Activated CD8-positive, alpha-beta memory T cell treated with anti-CD3 and anti-CD28 coated beads for 1 hour (primary cell): ENCODE data around the gene SPATA45.
A peak's percentile ranks its signal among the peaks of the same experiment; 100 is the strongest.
"Not testable (repeated sequence)": the region's sequence is repeated elsewhere in the genome, so short reads cannot be mapped to it uniquely, and the experiment has no call there.

Experiments used
- DNase-seq, 2 donors: peaks; one replicate each; pipeline ENCODE4 v3.0.0-alpha.2; 2020; ENCODE audit warnings: low read depth in 1 of 2; ENCODE audit errors: extremely low read depth in 1 of 2

The SPATA45 gene

DNA sequence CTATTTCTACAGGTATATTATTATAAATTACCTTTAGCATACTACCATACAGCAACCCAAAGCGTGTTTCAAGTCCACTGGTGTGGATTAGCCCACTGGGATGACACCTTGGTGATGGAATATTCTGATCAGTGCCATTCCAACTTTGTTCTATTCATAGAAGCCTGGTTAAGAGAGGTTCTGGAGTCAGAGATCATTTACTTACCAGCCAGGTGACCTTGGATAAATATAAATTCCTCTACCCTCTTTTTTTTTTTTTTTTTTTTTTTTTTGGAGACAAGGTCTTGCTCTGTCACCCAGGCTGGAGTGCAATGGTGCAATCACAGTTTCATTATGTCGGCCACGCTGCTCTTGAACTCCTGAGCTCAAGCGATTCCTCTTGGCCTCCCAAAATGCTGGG is at the start of gene SPATA45:
TSS of gene SPATA45 (minus strand) at position 101 of the 400 bp plus-strand sequence. CDS start 11,500 bp downstream, outside the sequence.
- no peak for DNase-seq

DNA sequence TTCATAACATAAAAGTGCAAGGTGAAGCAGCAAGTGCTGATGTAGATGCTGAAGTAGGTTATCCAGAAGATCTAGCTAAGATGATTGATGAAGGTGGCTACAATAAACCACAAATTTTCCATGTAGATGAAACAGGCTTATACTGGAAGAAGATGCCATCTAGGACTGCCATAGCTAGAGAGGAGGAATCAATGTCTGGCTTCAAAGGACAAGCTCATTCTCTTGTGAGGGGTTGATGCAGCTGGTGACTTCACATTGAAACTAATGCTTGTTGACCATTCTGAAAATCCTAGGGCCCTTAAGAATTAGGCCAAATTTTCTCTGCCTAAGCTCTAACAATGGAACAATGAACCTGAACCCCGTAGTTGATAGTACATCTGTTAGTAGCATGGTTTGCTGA is 44.7 kb upstream of the SPATA45 start:
- no peak for DNase-seq

DNA sequence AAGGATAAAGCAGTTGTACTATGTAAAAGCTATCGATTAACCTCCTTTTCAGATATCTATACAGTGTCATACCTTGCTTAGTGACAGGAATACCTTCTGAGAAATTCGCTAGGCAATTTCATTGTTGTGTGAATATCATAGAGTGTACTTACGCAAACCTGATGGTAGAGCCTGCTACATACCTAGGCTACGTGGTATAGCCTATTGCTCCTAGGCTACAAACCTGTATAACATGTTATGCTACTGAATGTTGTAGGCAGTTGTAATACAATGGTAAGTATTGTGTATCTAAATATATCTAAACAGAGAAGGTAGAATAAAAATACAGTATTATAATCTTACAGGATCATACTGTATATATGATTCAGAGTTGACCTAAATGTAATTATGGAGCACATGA is 37.1 kb upstream of the SPATA45 start:
- no peak for DNase-seq

DNA sequence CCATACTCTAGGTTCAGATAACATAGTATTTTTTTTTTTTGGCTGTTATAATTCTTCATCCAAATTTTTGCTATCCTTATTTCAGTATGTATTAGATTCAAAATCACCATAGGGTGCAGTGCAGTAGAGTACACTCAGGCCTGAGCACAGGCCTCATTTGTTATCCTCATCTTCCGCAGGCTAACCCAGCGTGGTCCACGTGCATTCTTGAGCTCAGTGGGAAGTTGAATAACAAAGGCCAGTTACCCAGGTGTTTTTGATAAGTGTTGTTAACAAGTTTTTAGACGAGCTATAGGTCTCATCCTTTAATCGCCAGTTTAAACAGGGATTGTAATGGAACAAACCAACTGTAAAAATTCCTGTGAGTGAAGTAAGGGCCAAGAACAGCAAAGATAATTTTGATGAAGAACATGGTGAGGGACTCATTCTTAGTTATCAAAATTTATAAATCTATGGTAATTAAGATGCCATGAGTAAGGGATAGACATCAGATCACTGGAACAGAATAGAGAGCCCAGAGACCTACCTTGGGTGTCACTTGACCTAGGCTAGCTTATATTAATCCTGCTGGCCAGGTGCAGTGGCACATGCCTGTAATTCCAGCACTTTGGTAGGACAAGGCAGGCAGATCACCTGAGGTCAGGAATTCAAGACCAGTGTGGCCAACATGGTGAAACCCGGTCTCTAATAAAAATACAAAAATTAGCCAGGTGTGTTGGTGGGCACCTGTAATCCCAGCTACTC is 32.7 kb upstream of the SPATA45 start:
- DNase-seq: no peak

DNA sequence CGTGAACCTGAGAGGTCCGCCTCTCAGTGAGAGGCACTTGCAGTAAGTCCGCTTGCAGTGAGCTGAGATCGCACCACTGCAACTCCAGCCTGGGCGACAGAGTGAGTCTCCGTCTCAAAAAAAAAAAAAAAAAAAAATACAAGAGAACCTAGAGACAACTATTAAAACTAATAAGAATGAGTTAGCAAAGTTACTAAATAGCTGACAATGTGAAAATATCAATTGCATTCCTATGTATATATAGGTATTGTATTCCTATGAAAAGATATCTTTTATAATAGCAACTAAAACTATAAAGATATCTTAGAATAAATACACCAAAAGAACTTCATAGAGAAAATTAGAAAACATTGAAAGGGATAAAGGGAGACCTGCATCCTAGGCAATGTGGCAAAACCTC is 31.0 kb upstream of the SPATA45 start:
- no peak for DNase-seq

DNA sequence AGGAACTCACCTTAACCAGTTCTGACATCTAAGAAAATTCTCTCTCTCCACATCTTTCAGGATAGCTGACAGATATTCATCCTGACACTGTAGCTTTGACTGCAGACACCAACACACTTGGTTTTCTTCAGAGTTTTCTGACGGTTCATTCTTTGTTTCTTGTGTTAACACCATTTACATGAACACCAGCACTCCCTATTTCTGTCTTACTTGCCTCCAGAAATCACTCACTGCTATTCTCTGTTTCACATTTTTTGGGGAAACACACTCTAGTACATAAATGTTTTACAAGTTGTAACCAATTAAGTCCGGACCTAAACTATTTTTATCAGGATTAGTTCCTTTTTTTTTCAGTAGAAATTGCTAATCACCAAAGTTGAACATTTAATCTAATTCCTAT is 26.1 kb upstream of the SPATA45 start:
- no peak for DNase-seq

DNA sequence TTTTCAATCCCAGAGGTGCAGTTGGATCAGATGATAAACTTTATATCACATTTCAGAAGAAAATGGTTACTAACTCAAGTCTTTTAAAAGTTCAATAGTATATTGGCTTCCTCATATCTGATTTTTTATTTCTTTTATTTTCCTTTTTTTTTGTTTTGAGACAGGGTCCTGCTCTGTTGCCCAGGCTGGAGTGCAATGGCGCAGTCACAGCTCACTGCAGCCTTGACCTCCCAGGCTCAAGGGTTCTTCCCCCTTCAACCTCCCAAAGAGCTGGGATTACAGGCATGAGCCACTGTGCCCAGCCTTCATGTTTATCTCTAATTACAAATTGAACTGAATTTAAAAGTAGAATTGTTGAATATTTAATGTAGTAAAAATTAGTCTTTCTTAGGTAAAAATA is 24.5 kb upstream of the SPATA45 start:
- no peak for DNase-seq

DNA sequence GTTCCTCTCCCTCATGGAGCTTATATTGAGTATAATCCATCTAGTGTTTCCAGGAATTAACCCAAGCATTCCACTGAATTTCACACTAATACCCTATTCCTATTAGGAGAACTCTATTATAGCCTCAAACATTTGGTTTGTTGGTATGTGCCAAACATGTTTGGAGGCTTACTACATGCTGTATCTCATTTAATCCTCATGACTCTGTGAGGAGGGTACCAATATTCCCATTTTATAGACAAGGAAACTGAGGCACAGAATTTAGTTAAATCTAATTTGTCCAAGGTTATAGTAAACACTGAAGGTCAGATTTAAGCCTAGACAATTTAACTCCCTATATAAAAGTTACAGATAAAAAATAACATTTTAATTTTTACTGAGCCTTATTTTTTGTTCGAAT is 19.7 kb upstream of the SPATA45 start:
- no peak for DNase-seq

DNA sequence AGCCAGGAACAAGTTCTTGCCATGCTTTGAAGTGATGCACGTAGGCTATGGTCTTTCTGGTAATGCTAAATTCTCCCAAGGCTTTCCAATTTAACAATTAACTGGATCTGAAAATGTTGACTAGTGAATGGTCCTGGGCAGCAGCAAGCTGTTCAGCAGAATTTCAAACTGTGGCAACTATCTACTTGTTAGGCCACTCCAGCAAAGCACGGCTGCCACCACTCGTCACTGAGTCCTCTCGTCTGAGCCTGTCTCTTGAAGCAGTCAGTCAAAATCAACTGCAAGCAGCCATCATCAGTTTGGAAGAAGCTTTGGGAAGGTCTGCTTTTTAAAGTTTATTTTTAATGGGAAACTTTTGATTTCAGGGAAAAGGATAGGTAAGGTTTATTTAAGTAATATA is 16.8 kb upstream of the SPATA45 start:
- DNase-seq: no peak

DNA sequence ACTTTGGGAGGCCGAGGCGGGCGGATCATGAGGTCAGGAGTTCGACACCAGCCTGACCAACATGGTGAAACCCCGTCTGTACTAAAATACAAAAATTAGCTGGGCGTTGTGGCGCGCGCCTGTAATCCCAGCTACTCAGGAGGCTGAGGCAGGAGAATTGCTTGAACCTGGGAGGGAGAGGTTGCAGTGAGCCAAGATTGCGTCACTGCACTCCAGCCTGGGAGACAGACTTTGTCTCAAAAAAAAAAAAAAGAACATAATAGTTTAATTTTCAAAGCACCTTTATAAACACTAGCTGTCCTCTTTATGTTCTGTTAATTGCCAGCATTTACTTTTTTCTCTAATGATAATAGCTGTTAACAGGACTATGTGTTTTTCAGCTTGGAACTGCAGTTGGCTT is 15.9 kb upstream of the SPATA45 start:
- DNase-seq: not testable (repeated sequence)

DNA sequence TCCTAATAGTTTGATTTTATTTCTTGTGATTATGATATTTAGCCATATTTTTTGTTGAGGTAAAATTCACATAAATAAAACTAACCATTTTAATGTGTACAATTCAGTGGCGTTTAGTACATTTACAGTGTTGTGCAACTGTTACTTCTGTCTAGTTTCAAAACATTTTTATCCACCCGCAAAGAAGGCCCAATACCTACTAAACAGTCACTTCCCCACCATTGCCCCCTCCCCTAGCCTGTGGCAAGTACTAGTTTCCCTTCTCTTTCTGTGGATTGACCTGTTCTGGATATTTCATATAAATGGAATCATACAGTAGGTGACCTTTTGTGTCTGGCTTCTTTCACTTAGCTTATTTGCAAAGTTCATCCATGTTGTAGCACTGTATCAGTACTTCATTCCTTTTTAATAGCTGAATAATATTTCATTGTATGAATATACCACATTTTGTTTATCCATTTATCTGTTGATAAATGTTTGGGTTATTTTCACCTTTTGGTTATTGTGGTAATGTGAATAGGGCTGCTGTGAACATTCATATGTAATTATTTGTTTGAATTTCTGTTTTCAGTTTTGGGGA is 14.8 kb upstream of the SPATA45 start:
- no peak for DNase-seq

DNA sequence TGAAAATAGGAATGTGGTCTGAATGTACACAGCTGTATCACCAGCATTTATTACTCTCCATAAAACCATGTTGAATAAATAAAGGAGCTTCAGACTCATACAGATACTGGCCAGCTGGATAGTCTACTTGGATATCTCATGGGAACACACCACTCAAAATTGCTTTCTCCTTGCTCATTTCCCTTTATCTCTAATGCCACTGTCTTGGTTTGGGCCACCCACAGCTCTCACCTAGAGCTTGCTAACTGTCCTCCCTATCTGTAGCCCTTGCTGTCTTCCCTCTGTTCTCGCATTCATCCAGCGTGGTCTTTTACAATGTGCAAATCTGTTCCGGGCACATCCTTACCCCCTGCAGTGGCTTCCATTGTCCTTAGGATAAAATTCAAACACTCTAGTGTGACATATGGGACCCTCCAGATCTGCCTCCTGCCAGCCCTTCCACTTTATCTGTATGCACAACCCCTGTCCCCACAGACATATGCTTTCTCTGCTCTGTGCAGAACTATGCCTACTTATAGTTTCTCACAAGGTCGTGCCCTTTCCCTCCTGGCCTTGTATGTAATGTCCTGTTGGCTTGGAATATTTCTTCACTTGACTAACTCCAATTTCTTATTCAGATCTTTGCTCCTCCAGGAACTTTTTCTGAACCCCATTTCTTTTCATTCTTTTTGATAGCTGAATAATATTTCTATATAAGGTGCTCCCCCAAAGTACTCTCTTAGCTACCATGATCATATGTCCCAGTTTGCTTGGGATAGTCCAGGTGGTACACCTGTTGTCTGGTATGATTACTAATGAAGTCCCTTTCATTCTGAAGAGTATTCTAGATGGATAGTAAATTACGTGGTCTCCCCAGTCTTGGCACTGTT is 13.5 kb upstream of the SPATA45 start:
- DNase-seq: no peak

DNA sequence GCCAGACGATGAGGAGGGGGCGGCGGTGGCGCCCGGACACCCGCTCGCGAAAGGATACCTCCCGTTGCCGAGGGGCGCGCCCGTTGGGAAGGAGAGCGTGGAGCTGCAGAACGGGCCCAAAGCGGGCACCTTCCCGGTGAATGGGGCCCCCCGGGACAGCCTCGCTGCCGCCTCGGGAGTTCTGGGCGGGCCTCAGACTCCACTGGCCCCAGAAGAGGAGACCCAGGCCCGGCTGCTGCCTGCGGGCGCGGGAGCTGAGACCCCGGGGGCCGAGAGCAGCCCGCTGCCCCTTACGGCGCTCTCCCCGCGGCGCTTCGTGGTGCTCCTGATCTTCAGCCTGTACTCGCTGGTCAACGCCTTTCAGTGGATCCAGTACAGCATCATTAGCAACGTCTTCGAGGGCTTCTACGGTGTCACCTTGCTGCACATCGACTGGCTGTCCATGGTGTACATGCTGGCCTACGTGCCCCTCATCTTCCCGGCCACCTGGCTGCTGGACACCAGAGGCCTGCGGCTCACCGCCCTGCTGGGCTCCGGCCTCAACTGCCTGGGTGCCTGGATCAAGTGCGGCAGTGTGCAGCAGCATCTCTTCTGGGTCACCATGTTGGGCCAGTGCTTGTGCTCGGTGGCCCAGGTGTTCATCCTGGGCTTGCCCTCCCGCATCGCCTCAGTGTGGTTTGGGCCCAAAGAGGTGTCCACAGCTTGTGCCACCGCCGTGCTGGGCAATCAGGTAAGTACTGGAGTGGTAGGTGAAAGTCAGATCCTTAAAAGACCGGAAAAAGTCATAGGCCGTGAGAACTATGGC is 11.2 kb upstream of the SPATA45 start:
- no peak for DNase-seq

DNA sequence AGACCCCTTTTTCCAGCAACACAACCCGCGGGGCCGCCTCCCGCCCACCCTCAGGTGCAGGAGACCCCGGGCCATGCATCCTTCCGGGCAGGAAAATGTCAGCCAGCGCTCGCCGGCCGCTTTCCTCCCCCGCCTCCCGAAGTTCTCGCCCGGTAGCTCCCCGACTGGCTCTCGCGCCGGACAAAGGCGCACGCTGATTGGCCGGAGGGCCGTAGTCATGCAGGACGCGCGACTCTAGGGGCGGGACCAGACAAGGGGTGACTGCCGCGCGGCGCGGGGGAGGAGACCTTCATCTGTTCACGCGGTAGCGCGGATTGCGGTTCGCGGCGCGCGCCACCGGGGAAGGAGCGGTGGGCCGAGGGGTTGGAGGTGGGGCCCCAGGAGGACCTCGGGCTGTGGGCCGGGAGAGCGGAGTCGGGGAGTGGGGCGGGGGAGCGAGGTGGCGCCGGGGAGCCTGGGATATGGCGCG is 10.6 kb upstream of the SPATA45 start, which contains the start of gene FLVCR1:
TSS of gene FLVCR1 (plus strand) at position 284 of the 469 bp plus-strand sequence. CDS start at position 462, 178 bp downstream.
- DNase-seq: peak; percentile 76

DNA sequence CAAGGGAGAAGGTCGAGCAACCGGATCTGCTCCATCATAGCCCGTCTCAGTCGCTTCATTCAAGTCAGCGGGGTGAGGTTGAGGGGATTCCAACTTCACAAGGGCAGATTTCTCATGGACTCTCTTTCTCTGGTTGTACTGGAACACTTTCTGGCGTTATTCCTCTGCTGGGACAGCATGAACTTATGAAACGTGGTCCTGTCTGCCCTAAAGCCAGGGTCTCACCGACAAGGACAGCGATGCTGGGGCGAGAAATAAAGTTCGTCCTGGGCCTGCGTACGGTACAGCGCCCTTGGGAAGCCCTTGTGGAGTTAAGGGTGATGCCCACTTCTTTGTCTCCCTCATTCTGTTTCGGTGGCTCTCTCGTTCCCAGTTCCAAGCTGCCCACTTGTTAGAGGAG is 9.3 kb upstream of the SPATA45 start:
- no peak for DNase-seq

DNA sequence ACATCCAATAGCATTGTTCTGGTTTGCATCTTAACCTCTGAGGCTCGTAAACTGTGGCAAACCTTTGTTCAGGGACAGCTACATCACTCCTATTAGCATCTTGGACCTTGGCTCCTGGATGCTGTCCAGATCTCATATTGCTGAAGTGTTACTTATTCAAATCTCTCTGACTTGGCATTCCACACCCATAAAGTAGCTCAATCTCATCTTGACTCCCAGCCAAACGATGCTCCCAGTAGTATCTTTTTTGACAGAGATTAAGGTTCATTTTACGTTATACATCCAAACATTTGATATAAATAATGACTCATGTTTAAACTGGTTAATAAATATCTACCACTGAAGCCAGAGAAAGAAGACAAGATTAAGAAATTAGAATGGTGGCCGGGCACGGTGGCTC is 6.2 kb upstream of the SPATA45 start:
- no peak for DNase-seq

DNA sequence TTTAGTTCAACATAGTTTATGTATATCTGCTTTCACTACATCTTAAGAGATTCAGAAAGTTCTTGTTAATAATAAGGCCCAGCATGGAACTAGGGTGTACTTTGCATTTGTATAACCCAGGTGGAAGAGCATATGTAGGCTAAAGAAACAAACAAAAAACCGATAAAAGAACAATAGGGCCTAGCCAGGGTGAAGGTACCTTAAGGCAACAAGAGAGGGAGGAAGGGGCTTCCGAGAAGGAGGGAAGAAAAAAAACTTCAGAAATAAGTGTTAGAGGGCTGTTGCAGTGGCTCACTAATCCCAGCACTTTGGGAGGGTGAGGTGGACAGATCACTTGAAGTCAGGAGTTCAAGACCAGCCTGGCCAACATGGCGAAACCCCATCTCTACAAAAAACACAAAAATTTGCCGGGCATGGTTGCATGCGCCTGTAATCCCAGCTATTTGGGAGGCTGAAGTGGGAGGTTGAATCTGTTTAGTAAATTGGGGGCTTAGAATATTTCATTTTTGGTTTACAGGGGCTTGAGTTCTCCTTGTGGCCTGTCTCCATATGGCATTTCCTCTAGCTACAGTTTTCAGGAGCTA is 4.7 kb upstream of the SPATA45 start:
- DNase-seq: no peak

DNA sequence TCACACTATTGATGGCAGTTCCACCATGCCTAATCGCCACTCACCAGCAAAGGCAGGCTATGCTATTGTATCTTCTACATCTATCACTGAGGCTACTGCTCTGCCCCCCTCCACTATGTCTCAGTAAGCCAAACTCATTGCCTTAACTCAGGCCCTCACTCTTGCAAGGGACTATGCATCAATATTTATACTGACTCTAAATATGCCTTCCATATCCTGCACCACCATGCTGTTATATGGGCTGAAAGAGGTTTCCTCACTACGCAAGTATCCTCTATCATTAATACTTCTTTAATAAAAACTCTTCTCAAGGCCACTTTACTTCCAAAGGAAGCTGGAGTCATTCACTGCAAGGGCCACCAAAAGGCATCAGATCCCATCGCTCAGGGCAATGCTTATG is 2.9 kb downstream of the SPATA45 start:
- DNase-seq: not testable (repeated sequence)

DNA sequence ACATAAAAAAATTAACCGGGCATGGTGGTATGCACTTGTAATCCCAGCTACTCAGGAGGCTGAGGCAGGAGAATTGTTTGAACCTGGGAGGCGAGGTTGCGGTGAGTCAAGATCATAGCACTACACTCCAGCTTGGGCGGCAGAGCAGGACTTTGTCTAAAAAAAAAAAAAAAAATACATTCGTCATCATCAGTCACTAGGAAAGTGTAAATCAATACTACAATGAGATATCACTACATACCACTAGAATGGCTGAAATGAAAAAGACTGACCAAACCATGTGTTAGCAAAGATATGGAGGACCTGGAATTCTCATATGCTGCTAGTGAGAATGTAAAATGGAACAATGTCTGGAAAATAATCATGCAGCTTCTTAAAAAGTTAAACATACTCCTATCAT is 9.3 kb downstream of the SPATA45 start:
- no peak for DNase-seq
